Measurements from ENCODE around the gene SRL. TPM values are rescaled to one million over a fixed set of nuclear protein-coding genes. Genes with fewer than 3 reads are reported as not detected.

SRL gene
- total and polyA plus RNA-seq, 12 donors = 0.24 to 1.8 (median 0.52) TPM; not detected in 2

DNA sequence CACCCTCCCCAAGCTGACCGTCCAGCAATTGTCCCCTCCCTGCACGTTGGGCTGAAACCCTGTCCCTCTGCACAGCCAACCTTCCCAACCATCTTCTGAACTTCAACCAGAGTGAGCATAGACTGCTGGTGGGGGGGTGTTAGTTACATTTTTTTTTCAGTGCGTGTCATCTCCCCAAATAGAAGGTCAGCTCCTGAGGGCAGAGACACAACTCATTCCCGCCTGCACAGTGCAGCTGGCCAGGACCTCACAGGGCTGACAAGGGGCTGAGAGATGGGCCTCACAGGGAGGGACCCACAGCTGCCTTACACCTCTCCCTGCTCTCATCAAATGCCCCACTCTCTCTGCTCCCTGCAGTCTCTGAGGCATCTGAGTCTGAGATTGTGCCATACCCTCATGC is 8.4 kb downstream of the SRL start:
- no peak overlapping the region for H3K27ac ChIP-seq
- intact Hi-C loops (cut with DNase I) = no loop called here

GRCh38 chr16:4232541-4233386 is 9.1 kb downstream of the SRL start:
- Histone ChIP-seq H3K27ac (no peak overlapping the region), H3K4me3 (no peak overlapping the region), H3K4me1 (replicated peaks in 1 of 2) (no peaks in the 10 kb centered on the region), H3K9me3 (replicated peaks in 1 of 3) (no peaks in the 10 kb centered on the region), H3K27me3 (no peaks in the 10 kb centered on the region), H3K36me3 (replicated peaks in 1 of 2) (no peaks in the 10 kb centered on the region)
- TF ChIP-seq CTCF (IDR thresholded peaks at IDR 0.05) (no peak), POLR2A (IDR thresholded peaks at IDR 0.05) (no peak)
- WGBS, 4 donors = 82 to 90% (median 87%) methylated on average over 11 to 14 of the region's 14 CpGs
- intact Hi-C loops (cut with DNase I) = no loop called here
- DNase-seq = no peak

More for the DNA sequence above, 8.4 kb downstream of the SRL start:
- TF ChIP-seq CTCF (IDR thresholded peaks at IDR 0.05) (no peak), POLR2A (IDR thresholded peaks at IDR 0.05) (no peak)
- no peaks in the 10 kb centered on the region for H3K9me3 ChIP-seq (replicated peaks in 1 of 3)
- H3K4me3 ChIP-seq = no peak overlapping the region
- H3K36me3 ChIP-seq (replicated peaks in 1 of 2) = no peaks in the 10 kb centered on the region
- DNase-seq = no peak
- WGBS, 4 donors = 59 to 87% (median 75%) methylated on average over 4 of the region's 4 CpGs
- no peaks in the 10 kb centered on the region for H3K27me3 ChIP-seq
- no peaks in the 10 kb centered on the region for H3K4me1 ChIP-seq (replicated peaks in 1 of 2)

GRCh38 chr16:4231886-4232285 is 10.0 kb downstream of the SRL start:
- 91 to 92% (median 92%) methylated on average over 11 of the region's 11 CpGs for WGBS, 4 donors
- no peak for DNase-seq
- no peak for TF ChIP-seq POLR2A (IDR thresholded peaks at IDR 0.05)
- TF ChIP-seq CTCF (IDR thresholded peaks at IDR 0.05) = no peak
- H3K27me3 ChIP-seq = no peaks in the 10 kb centered on the region
- intact Hi-C loops (cut with DNase I) = no loop called here
- no peaks in the 10 kb centered on the region for H3K4me1 ChIP-seq (replicated peaks in 1 of 2)
- H3K36me3 ChIP-seq (replicated peaks in 1 of 2) = no peaks in the 10 kb centered on the region
- no peaks in the 10 kb centered on the region for H3K9me3 ChIP-seq (replicated peaks in 1 of 3)
- no peak overlapping the region for H3K4me3 ChIP-seq
- H3K27ac ChIP-seq = no peak overlapping the region

GRCh38 chr16:4231367-4231766 is 10.5 kb downstream of the SRL start:
- Histone ChIP-seq H3K36me3 (replicated peaks in 1 of 2) (no peaks in the 10 kb centered on the region), H3K27ac (no peak overlapping the region), H3K27me3 (no peaks in the 10 kb centered on the region), H3K4me3 (no peak overlapping the region), H3K4me1 (replicated peaks in 1 of 2) (no peaks in the 10 kb centered on the region), H3K9me3 (replicated peaks in 1 of 3) (no peaks in the 10 kb centered on the region)
- no peak for DNase-seq
- intact Hi-C loops (cut with DNase I) = no loop called here
- 81 to 88% (median 83%) methylated on average over 10 of the region's 10 CpGs for WGBS, 4 donors
- no peak for TF ChIP-seq CTCF (IDR thresholded peaks at IDR 0.05)
- no peak for TF ChIP-seq POLR2A (IDR thresholded peaks at IDR 0.05)

All from adrenal gland (tissue), 12 donors.